C4-2B (cell line): Measurements from ENCODE around the gene SLC24A3.

Experiments
- CTCF ChIP-seq: fragments of 450-650 bp; conservative IDR thresholded peaks from 2 replicates; pipeline ENCODE4 v1.5.1; 2017; ENCODE audit warnings: mild to moderate bottlenecking
- ZFX ChIP-seq: fragments of 450-650 bp; IDR thresholded peaks from 2 replicates; pipeline ENCODE4 v1.6.1; 2017

- TF ChIP-seq CTCF (no peak), ZFX (no peak)
Observed at GRCh38 chr20:19538556-19538955, 326.1 kb downstream of the SLC24A3 start.
